WI38 (cell line): ENCODE measurements around the gene PRDM15.

Experiments used
- H3K4me3 ChIP-seq: 2 replicates; pipeline ENCODE4 v1.5.1; 2011; ENCODE audit warnings: low read depth, mild to moderate bottlenecking, control low read depth, low read length
- TF ChIP-seq, protein P1 (sequence below): IDR thresholded peaks from 2 replicates; pipeline ENCODE4 v1.5.1; 2012; ENCODE audit warnings: low read depth, mild to moderate bottlenecking, control low read depth, low read length

The PRDM15 gene

DNA sequence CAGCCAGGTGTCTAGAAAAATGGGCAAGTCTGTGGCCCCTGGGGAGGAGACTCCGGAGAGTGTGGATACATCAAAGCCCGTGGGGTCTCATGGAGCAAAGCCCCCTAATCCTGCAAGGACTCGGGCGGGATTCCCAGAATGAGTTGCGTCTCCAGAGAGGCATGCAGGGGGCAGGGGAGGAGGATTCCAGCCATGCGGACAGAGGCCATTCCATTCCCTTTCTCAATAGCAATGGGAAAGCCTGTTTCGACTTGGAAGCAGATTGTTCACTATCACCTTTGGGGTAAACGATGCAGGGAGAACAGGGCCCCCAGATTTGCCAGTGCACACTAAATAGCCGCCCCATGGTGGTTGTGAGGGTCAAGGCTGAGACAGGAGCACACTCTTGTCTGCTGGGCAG is 15.4 kb upstream of the PRDM15 start:
- no peak overlapping the region for H3K4me3 ChIP-seq
- TF ChIP-seq, protein P1, sequence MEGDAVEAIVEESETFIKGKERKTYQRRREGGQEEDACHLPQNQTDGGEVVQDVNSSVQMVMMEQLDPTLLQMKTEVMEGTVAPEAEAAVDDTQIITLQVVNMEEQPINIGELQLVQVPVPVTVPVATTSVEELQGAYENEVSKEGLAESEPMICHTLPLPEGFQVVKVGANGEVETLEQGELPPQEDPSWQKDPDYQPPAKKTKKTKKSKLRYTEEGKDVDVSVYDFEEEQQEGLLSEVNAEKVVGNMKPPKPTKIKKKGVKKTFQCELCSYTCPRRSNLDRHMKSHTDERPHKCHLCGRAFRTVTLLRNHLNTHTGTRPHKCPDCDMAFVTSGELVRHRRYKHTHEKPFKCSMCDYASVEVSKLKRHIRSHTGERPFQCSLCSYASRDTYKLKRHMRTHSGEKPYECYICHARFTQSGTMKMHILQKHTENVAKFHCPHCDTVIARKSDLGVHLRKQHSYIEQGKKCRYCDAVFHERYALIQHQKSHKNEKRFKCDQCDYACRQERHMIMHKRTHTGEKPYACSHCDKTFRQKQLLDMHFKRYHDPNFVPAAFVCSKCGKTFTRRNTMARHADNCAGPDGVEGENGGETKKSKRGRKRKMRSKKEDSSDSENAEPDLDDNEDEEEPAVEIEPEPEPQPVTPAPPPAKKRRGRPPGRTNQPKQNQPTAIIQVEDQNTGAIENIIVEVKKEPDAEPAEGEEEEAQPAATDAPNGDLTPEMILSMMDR: no peak

- TF ChIP-seq, protein P1: no peak
- H3K4me3 ChIP-seq: no peak overlapping the region
Observed at GRCh38 chr21:41892726-41893125, 13.6 kb upstream of the PRDM15 start.

- no peak overlapping the region for H3K4me3 ChIP-seq
- TF ChIP-seq, protein P1: no peak
Observed at GRCh38 chr21:41891132-41891531, 12.0 kb upstream of the PRDM15 start.

DNA sequence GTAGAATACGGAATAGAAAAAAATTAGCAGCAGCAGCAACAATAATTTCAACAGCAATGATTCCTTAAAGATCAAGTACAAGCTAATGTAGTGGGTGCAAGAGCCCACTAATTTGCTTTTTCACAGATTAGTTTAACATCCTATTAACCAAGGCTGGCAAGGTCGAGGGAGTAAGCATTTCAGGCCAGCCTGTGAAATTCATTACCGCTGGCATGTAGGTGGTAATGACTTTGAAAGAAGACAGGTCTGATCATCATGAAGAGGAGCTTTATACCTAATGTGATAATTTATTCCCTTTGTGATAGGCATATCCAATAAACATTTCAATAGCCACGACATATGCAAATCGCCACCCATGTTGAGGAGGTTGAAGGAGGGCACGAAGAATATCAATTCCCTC is 11.2 kb upstream of the PRDM15 start:
- TF ChIP-seq, protein P1: no peak
- H3K4me3 ChIP-seq: no peak overlapping the region

- TF ChIP-seq, protein P1: no peak
- H3K4me3 ChIP-seq: no peak overlapping the region
Observed at GRCh38 chr21:41888749-41889376, 9.7 kb upstream of the PRDM15 start.

DNA sequence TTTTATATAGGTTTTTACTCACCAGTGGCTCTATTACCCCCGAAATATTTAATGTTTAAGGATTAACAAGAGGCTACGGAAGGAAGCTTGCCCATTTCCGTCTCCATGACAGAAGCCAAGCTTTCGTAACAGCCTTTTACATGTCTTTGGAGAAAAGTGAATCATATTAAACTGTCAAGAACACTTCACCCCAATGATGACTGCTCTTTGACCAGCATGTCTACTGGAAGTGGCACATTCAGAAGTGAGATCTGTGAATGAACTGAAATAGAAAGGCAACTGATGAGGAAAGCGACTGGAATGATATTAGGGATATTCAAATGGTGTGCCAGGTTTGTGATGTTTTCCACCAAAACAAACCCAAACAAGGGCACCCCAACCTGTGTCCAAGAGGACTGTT is 8.5 kb upstream of the PRDM15 start:
- no peak overlapping the region for H3K4me3 ChIP-seq
- TF ChIP-seq, protein P1: no peak

GRCh38 chr21:41886328-41886727 is 7.2 kb upstream of the PRDM15 start:
- TF ChIP-seq, protein P1: no peak
- H3K4me3 ChIP-seq: no peak overlapping the region
